ENCODE data around the gene CCT8. TPM values are rescaled to one million over a fixed set of nuclear protein-coding genes. Genes with fewer than 3 reads are reported as not detected.

The CCT8 gene
- total RNA-seq, 1 experiment from 2014 or later, result 244 TPM

DNA sequence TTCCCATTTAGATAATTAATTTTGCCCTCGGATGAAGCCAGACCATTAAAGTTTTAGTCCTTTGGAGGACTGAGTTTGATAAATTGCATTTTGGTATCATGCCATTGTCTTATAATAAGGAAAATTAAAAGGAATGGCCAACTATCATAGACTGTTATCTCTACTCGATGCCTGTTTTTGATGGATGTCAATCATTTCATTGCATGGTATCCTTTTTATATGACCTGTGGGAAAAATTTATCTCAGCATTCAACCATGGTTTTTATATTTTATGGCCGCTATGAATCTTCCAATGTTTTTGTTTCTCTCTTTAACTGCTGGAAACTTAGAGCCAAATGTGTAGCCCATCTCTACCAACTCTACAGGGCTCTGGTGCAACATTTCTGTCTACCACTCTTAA, 9.9 kb upstream of the CCT8 start:
- H4K20me1 ChIP-seq (ENCODE audit: low read length), result no peaks in the 10 kb centered on the region
- intact Hi-C loops (cut with micrococcal nuclease), result loop anchor here (10.0 kb wide), 1 partner anchor 2001 kb away; no protein-coding TSS in a partner anchor
- no peak for ATAC-seq
- no peak overlapping the region for H2AFZ ChIP-seq (ENCODE audit: low read length)
- H3K27ac ChIP-seq (ENCODE audit: low read length), result no peak overlapping the region
- DNase-seq, result no peak
- H3K27me3 ChIP-seq (ENCODE audit: low read length), result no peaks in the 10 kb centered on the region
- no peaks in the 10 kb centered on the region for H3F3A ChIP-seq (ENCODE audit: low read length, unreplicated experiment)
- H3K4me1 ChIP-seq (ENCODE audit: insufficient read depth, low read length), result peaks cover 11% of the 10 kb centered on the region
- H3K4me3 ChIP-seq (ENCODE audit: low read length), result no peak overlapping the region
- TF ChIP-seq EZH2 (IDR thresholded peaks at IDR 0.05; ENCODE audit: low read length, unreplicated experiment), result no peak
- no peak for TF ChIP-seq EZH2phosphoT487 (IDR thresholded peaks at IDR 0.05; ENCODE audit: borderline replicate concordance, low read length)
- H3K4me2 ChIP-seq (ENCODE audit: low read length), result no peak overlapping the region
- no peaks in the 10 kb centered on the region for H3K36me3 ChIP-seq (ENCODE audit: low read depth, low read length)
- POLR2A ChIA-PET (ENCODE audit: unreplicated experiment), result no interaction called here
- no peaks in the 10 kb centered on the region for H3K79me2 ChIP-seq (ENCODE audit: low read length)
- CTCF ChIA-PET, result no interaction called here
- H3K9me2 ChIP-seq (replicated peaks; ENCODE audit: low read length), result 0 out of 2 replicates have a peak, but pooled peaks cover 5% of the 10 kb centered on the region
- no peaks in the 10 kb centered on the region for H3K9me3 ChIP-seq (ENCODE audit: low read length)
- no peak overlapping the region for H3K9ac ChIP-seq (ENCODE audit: low read length)
- BruUV-seq (replicated peaks), result no TSS peak

DNA sequence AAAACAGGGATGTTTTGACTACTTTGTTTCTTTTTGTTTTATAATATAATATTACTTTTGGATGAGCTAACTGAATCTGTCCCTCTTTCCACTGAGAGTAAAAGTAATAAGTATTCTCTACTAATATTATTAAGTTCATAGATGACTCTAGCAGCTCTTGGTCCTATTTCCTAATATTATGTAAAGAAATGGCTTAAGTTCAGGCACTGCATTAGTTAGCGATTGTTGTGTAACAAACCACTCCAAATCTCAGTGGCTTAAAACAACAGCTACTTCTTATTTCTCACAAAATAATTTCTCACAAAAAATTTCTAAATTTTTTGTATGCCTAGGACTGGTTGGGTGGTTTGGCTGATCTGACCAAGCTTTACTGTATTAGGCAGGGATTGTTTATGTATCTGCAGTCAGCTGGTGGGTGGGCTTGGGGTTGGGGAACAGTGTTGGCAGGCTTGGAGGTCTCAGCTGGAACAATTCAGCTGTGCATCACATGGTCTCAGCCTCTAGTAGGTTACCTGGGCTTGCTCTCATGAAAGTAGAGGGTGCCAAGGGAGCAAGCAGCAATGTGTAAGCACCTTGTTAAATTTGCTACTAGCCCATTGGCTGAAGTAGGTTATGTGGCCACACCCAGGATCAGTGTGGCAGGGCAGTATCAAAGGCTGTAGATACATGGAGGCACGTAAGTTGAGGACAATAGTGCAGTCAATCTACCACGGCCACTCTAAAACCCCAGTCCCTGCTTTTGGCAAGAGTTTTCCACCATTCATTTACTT, 8.8 kb upstream of the CCT8 start:
- peaks cover 17% of the 10 kb centered on the region for H3K4me1 ChIP-seq (ENCODE audit: insufficient read depth, low read length)
- ATAC-seq, result no peak
- H3K4me2 ChIP-seq (ENCODE audit: low read length), result no peak overlapping the region
- H3K9me3 ChIP-seq (ENCODE audit: low read length), result no peaks in the 10 kb centered on the region
- CTCF ChIA-PET, result interaction anchor here (0.5 to 0.6 kb wide), 2 partner anchors 279 to 282 kb away, joined by 3 read pairs; no protein-coding TSS in a partner anchor
- TF ChIP-seq EZH2 (IDR thresholded peaks at IDR 0.05; ENCODE audit: low read length, unreplicated experiment) (no peak), EZH2phosphoT487 (IDR thresholded peaks at IDR 0.05; ENCODE audit: borderline replicate concordance, low read length) (no peak)
- TF ChIP-seq, protein P1, sequence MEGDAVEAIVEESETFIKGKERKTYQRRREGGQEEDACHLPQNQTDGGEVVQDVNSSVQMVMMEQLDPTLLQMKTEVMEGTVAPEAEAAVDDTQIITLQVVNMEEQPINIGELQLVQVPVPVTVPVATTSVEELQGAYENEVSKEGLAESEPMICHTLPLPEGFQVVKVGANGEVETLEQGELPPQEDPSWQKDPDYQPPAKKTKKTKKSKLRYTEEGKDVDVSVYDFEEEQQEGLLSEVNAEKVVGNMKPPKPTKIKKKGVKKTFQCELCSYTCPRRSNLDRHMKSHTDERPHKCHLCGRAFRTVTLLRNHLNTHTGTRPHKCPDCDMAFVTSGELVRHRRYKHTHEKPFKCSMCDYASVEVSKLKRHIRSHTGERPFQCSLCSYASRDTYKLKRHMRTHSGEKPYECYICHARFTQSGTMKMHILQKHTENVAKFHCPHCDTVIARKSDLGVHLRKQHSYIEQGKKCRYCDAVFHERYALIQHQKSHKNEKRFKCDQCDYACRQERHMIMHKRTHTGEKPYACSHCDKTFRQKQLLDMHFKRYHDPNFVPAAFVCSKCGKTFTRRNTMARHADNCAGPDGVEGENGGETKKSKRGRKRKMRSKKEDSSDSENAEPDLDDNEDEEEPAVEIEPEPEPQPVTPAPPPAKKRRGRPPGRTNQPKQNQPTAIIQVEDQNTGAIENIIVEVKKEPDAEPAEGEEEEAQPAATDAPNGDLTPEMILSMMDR (conservative IDR thresholded peaks at IDR 0.05; ENCODE audit: low read depth, low read length), result no peak
- H3K9ac ChIP-seq (ENCODE audit: low read length), result no peak overlapping the region
- no peak overlapping the region for H2AFZ ChIP-seq (ENCODE audit: low read length)
- 0 out of 2 replicates have a peak, but pooled peaks cover 5% of the 10 kb centered on the region for H3K9me2 ChIP-seq (replicated peaks; ENCODE audit: low read length)
- no peaks in the 10 kb centered on the region for H3K27me3 ChIP-seq (ENCODE audit: low read length)
- no peaks in the 10 kb centered on the region for H3K36me3 ChIP-seq (ENCODE audit: low read depth, low read length)
- H4K20me1 ChIP-seq (ENCODE audit: low read length), result no peaks in the 10 kb centered on the region
- no peak for DNase-seq
- intact Hi-C loops (cut with micrococcal nuclease), result loop anchor here (10.0 kb wide), 1 partner anchor 2003 kb away; no protein-coding TSS in a partner anchor
- no peaks in the 10 kb centered on the region for H3F3A ChIP-seq (ENCODE audit: low read length, unreplicated experiment)
- POLR2A ChIA-PET (ENCODE audit: unreplicated experiment), result interaction anchor here (0.6 kb wide), 1 partner anchor 16 kb away, joined by 3 read pairs; no protein-coding TSS in a partner anchor
- no peak overlapping the region for H3K4me3 ChIP-seq (ENCODE audit: low read length)
- no peak overlapping the region for H3K27ac ChIP-seq (ENCODE audit: low read length)
- no peaks in the 10 kb centered on the region for H3K79me2 ChIP-seq (ENCODE audit: low read length)
- BruUV-seq (replicated peaks), result no TSS peak

DNA sequence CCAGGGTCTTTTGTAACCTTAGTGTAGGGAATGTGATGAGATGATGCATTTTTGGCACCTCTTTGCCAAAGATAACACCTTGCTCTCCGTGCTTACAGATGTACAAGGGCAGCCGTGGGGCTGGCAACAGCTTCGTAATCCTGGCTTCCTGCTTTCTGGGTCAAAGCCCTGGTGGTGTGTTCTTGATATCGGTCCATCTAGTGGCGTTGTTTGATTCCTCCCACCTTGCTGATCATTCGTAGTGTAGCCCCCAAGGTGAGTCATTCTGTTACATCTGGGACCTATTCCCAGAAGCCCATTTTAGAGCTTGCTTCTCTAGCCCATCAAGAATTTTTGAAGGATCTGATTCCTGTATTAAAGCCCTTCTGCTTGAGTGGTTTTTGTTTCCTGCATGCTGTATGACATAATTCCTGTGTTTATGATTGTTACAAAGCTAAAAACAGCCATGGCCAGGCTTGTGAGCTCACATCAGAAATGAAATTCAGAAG, 7.0 kb upstream of the CCT8 start:
- H3K9ac ChIP-seq (ENCODE audit: low read length), result no peak overlapping the region
- no peaks in the 10 kb centered on the region for H4K20me1 ChIP-seq (ENCODE audit: low read length)
- no TSS peak for BruUV-seq (replicated peaks)
- TF ChIP-seq, protein P1 (conservative IDR thresholded peaks at IDR 0.05; ENCODE audit: low read depth, low read length), result no peak
- TF ChIP-seq EZH2 (IDR thresholded peaks at IDR 0.05; ENCODE audit: low read length, unreplicated experiment) (no peak), EZH2phosphoT487 (IDR thresholded peaks at IDR 0.05; ENCODE audit: borderline replicate concordance, low read length) (no peak)
- POLR2A ChIA-PET (ENCODE audit: unreplicated experiment), result no interaction called here
- ATAC-seq (no peak), DNase-seq (no peak)
- H3K79me2 ChIP-seq (ENCODE audit: low read length), result no peaks in the 10 kb centered on the region
- CTCF ChIA-PET, result interaction anchor here (0.7 kb wide), 1 partner anchor 11 kb away, joined by 3 read pairs; no protein-coding TSS in a partner anchor
- no peaks in the 10 kb centered on the region for H3K36me3 ChIP-seq (ENCODE audit: low read depth, low read length)
- H3F3A ChIP-seq (ENCODE audit: low read length, unreplicated experiment), result no peaks in the 10 kb centered on the region
- no peak overlapping the region for H3K27ac ChIP-seq (ENCODE audit: low read length)
- H2AFZ ChIP-seq (ENCODE audit: low read length), result no peak overlapping the region
- H3K9me3 ChIP-seq (ENCODE audit: low read length), result no peaks in the 10 kb centered on the region
- H3K9me2 ChIP-seq (replicated peaks; ENCODE audit: low read length), result 0 out of 2 replicates have a peak, but pooled peaks cover 5% of the 10 kb centered on the region
- no peak overlapping the region for H3K4me3 ChIP-seq (ENCODE audit: low read length)
- no peak overlapping the region for H3K4me2 ChIP-seq (ENCODE audit: low read length)
- intact Hi-C loops (cut with micrococcal nuclease), result loop anchor here (10.0 kb wide), 1 partner anchor 2004 kb away; no protein-coding TSS in a partner anchor
- no peaks in the 10 kb centered on the region for H3K27me3 ChIP-seq (ENCODE audit: low read length)
- peaks cover 24% of the 10 kb centered on the region for H3K4me1 ChIP-seq (ENCODE audit: insufficient read depth, low read length)
